Measurements from ENCODE around the gene SUGP1. TPM values are rescaled to one million over a fixed set of nuclear protein-coding genes. Genes with fewer than 3 reads are reported as not detected.

The SUGP1 gene
- total and polyA plus RNA-seq, 4 donors: 11.2 to 18.9 (median 14.8) TPM

- H3K36me3 ChIP-seq (ENCODE audit: control insufficient read depth in 4 of 4, insufficient read depth in 3 of 4, low read depth in 1 of 4, low read length in 3 of 4): peaks cover 8 to 57% (median 14%) of the 10 kb centered on the region in 4 donors
- 87% methylated on average over 16 of the region's 16 CpGs for WGBS
- no peaks in the 10 kb centered on the region for H3K27me3 ChIP-seq (ENCODE audit: control insufficient read depth in 4 of 4, insufficient read depth in 4 of 4, low read length in 3 of 4)
- H3K9me3 ChIP-seq (ENCODE audit: control insufficient read depth in 4 of 4, low read length in 3 of 4): no peaks in the 10 kb centered on the region
- no peak overlapping the region for H3K4me3 ChIP-seq (ENCODE audit: low read depth in 1 of 3, low read length in 3 of 3)
- TF ChIP-seq HNF4G (IDR thresholded peaks at IDR 0.05): no peak
- TF ChIP-seq SP1 (IDR thresholded peaks at IDR 0.05): no peak
- no peak for TF ChIP-seq HNF4A (conservative IDR thresholded peaks at IDR 0.05)
- TF ChIP-seq NR2F2 (IDR thresholded peaks at IDR 0.05): no peak
- no peak for TF ChIP-seq RXRA (IDR thresholded peaks at IDR 0.05)
- no peak for TF ChIP-seq MAX (IDR thresholded peaks at IDR 0.05)
- no peak for TF ChIP-seq YY1 (IDR thresholded peaks at IDR 0.05)
- TF ChIP-seq ATF3 (IDR thresholded peaks at IDR 0.05): no peak
- no peak for TF ChIP-seq TAF1 (conservative IDR thresholded peaks at IDR 0.05)
- no peak for TF ChIP-seq JUND (IDR thresholded peaks at IDR 0.05)
- TF ChIP-seq EGR1 (IDR thresholded peaks at IDR 0.05; ENCODE audit: low read depth in 2 of 2): no peak
- no peak for TF ChIP-seq ZBTB33 (IDR thresholded peaks at IDR 0.05)
- H3K27ac ChIP-seq (ENCODE audit: low read depth in 1 of 2, low read length in 2 of 2): no peak overlapping the region
- no peak overlapping the region for H3K9ac ChIP-seq (ENCODE audit: low read depth in 1 of 2, low read length in 2 of 2)
- H3K4me1 ChIP-seq (ENCODE audit: control insufficient read depth in 4 of 4, insufficient read depth in 4 of 4, low read length in 3 of 4): peaks cover 0 to 3% (median 1%) of the 10 kb centered on the region in 4 donors
- DNase-seq (ENCODE audit: low spot score): no peak
These were observed 39.7 kb downstream of the SUGP1 start for GRCh38 chr19:19280561-19280960.

GRCh38 chr19:19279853-19280252, 40.5 kb downstream of the SUGP1 start:
- TF ChIP-seq NR2F2 (IDR thresholded peaks at IDR 0.05): no peak
- TF ChIP-seq CTCF (IDR thresholded peaks at IDR 0.05; ENCODE audit: low read depth, low read length, missing input control): no peak
- no peak for TF ChIP-seq FOXA1 (IDR thresholded peaks at IDR 0.05)
- TF ChIP-seq JUND (IDR thresholded peaks at IDR 0.05): no peak
- Histone ChIP-seq H3K36me3 (ENCODE audit: control insufficient read depth in 4 of 4, insufficient read depth in 3 of 4, low read depth in 1 of 4, low read length in 3 of 4) (peaks cover 6 to 57% (median 14%) of the 10 kb centered on the region in 4 donors), H3K9ac (ENCODE audit: low read depth in 1 of 2, low read length in 2 of 2) (no peak overlapping the region), H3K27me3 (ENCODE audit: control insufficient read depth in 4 of 4, insufficient read depth in 4 of 4, low read length in 3 of 4) (no peaks in the 10 kb centered on the region), H3K4me1 (ENCODE audit: control insufficient read depth in 4 of 4, insufficient read depth in 4 of 4, low read length in 3 of 4) (peaks cover 3 to 10% (median 8%) of the 10 kb centered on the region in 4 donors), H3K9me3 (ENCODE audit: control insufficient read depth in 4 of 4, low read length in 3 of 4) (no peaks in the 10 kb centered on the region), H3K27ac (ENCODE audit: low read depth in 1 of 2, low read length in 2 of 2) (no peak overlapping the region), H3K4me3 (ENCODE audit: low read depth in 1 of 3, low read length in 3 of 3) (no peak overlapping the region)
- no peak for DNase-seq (ENCODE audit: low spot score)
- 83% methylated on average over 16 of the region's 16 CpGs for WGBS

- Histone ChIP-seq H3K9me3 (ENCODE audit: control insufficient read depth in 4 of 4, low read length in 3 of 4) (no peaks in the 10 kb centered on the region), H3K27ac (ENCODE audit: low read depth in 1 of 2, low read length in 2 of 2) (no peak overlapping the region), H3K9ac (ENCODE audit: low read depth in 1 of 2, low read length in 2 of 2) (no peak overlapping the region), H3K36me3 (ENCODE audit: control insufficient read depth in 4 of 4, insufficient read depth in 3 of 4, low read depth in 1 of 4, low read length in 3 of 4) (peaks cover 6 to 52% (median 13%) of the 10 kb centered on the region in 4 donors), H3K4me3 (ENCODE audit: low read depth in 1 of 3, low read length in 3 of 3) (no peak overlapping the region), H3K4me1 (ENCODE audit: control insufficient read depth in 4 of 4, insufficient read depth in 4 of 4, low read length in 3 of 4) (peaks cover 8 to 17% (median 14%) of the 10 kb centered on the region in 4 donors), H3K27me3 (ENCODE audit: control insufficient read depth in 4 of 4, insufficient read depth in 4 of 4, low read length in 3 of 4) (no peaks in the 10 kb centered on the region)
- TF ChIP-seq RXRA (IDR thresholded peaks at IDR 0.05) (no peak), FOXA2 (IDR thresholded peaks at IDR 0.05) (no peak), EGR1 (IDR thresholded peaks at IDR 0.05; ENCODE audit: low read depth in 2 of 2) (no peak), YY1 (IDR thresholded peaks at IDR 0.05) (no peak), HNF4A (conservative IDR thresholded peaks at IDR 0.05) (no peak), REST (IDR thresholded peaks at IDR 0.05) (no peak), GABPA (IDR thresholded peaks at IDR 0.05 in 1 of 2, conservative IDR thresholded peaks at IDR 0.05 in 1 of 2) (no peak)
- DNase-seq (ENCODE audit: low spot score): no peak
- 97% methylated on average over 19 of the region's 19 CpGs for WGBS
These were observed 41.2 kb downstream of the SUGP1 start for GRCh38 chr19:19279062-19279612.
